ENCODE results near the gene A3GALT2. TPM values are rescaled to one million over a fixed set of nuclear protein-coding genes. Genes with fewer than 3 reads are reported as not detected.

A3GALT2 gene
- total and polyA plus RNA-seq, 9 of the 15 experiments (the other 6 are each of a cell fraction or from before 2014, with no cell fraction given), result not detected

DNA sequence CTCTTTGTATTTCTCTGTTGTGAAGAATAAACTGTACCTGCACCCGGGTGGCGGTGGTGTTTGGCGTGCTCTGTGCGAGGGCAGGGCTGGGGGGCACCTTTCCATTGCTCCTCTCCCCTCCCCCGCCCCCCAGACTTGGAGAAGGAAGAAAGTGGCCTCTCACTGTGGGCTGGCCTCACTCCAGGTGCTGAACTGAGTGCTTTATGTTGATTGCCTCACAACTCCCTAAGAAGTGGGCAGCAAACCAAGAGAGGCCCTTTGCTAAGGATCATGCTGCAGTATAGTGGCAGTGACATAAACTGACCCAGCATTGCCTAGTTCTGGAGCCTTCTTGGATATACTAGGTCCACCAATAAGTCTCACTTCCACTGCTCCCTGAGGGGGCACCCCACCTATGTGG lies 20.2 kb downstream of the A3GALT2 start:
- BruUV-seq (replicated peaks), result no TSS peak
- H3K36me3 ChIP-seq (ENCODE audit: control insufficient read depth, insufficient read depth, low read length), result no peaks in the 10 kb centered on the region
- TF ChIP-seq CEBPG (CRISPR knock-in tag; IDR thresholded peaks at IDR 0.05) (no peak), CEBPG (tag; conservative IDR thresholded peaks at IDR 0.05 in 1 of 2, IDR thresholded peaks at IDR 0.05 in 1 of 2) (peak in 1 of 2 experiments; percentile 42; a peak in 1 of 4 replicates), TGIF2 (CRISPR knock-in tag; IDR thresholded peaks at IDR 0.05) (no peak), KLF6 (CRISPR knock-in tag; IDR thresholded peaks at IDR 0.05; ENCODE audit: borderline replicate concordance) (no peak), PTBP1 (IDR thresholded peaks at IDR 0.05; ENCODE audit: low read depth, low read length) (no peak), ZNF830 (CRISPR knock-in tag; IDR thresholded peaks at IDR 0.05) (no peak)
- TF ChIP-seq, protein P1, sequence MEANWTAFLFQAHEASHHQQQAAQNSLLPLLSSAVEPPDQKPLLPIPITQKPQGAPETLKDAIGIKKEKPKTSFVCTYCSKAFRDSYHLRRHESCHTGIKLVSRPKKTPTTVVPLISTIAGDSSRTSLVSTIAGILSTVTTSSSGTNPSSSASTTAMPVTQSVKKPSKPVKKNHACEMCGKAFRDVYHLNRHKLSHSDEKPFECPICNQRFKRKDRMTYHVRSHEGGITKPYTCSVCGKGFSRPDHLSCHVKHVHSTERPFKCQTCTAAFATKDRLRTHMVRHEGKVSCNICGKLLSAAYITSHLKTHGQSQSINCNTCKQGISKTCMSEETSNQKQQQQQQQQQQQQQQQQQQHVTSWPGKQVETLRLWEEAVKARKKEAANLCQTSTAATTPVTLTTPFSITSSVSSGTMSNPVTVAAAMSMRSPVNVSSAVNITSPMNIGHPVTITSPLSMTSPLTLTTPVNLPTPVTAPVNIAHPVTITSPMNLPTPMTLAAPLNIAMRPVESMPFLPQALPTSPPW (CRISPR knock-in tag; IDR thresholded peaks at IDR 0.05), result peak; percentile 10; the same call in 1 of the 2 replicates
- TF ChIP-seq, protein P2, sequence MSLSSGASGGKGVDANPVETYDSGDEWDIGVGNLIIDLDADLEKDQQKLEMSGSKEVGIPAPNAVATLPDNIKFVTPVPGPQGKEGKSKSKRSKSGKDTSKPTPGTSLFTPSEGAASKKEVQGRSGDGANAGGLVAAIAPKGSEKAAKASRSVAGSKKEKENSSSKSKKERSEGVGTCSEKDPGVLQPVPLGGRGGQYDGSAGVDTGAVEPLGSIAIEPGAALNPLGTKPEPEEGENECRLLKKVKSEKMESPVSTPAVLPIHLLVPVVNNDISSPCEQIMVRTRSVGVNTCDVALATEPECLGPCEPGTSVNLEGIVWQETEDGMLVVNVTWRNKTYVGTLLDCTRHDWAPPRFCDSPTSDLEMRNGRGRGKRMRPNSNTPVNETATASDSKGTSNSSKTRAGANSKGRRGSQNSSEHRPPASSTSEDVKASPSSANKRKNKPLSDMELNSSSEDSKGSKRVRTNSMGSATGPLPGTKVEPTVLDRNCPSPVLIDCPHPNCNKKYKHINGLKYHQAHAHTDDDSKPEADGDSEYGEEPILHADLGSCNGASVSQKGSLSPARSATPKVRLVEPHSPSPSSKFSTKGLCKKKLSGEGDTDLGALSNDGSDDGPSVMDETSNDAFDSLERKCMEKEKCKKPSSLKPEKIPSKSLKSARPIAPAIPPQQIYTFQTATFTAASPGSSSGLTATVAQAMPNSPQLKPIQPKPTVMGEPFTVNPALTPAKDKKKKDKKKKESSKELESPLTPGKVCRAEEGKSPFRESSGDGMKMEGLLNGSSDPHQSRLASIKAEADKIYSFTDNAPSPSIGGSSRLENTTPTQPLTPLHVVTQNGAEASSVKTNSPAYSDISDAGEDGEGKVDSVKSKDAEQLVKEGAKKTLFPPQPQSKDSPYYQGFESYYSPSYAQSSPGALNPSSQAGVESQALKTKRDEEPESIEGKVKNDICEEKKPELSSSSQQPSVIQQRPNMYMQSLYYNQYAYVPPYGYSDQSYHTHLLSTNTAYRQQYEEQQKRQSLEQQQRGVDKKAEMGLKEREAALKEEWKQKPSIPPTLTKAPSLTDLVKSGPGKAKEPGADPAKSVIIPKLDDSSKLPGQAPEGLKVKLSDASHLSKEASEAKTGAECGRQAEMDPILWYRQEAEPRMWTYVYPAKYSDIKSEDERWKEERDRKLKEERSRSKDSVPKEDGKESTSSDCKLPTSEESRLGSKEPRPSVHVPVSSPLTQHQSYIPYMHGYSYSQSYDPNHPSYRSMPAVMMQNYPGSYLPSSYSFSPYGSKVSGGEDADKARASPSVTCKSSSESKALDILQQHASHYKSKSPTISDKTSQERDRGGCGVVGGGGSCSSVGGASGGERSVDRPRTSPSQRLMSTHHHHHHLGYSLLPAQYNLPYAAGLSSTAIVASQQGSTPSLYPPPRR (CRISPR knock-in tag; IDR thresholded peaks at IDR 0.05; ENCODE audit: borderline replicate concordance), result no peak
- no peak overlapping the region for H3K4me2 ChIP-seq (ENCODE audit: insufficient read depth, low read length)
- no peaks in the 10 kb centered on the region for H3K9me3 ChIP-seq (replicated peaks; ENCODE audit: control insufficient read depth, insufficient read depth, low read depth, low read length)
- H3K9ac ChIP-seq (ENCODE audit: insufficient read depth in 1 of 2, low read depth in 2 of 2, low read length in 2 of 2), result no peak overlapping the region
- H2AFZ ChIP-seq (ENCODE audit: low read depth, low read length), result no peak overlapping the region
- peaks cover 0 to 4% of the 10 kb centered on the region in 2 experiments; a peak in 1 of 5 replicates for H3K4me1 ChIP-seq (replicated peaks in 1 of 2; ENCODE audit: control insufficient read depth in 2 of 2, insufficient read depth in 2 of 2, low read length in 2 of 2)
- intact Hi-C loops (cut with micrococcal nuclease) (no loop called here), in situ Hi-C loops (cut with MboI) (no loop called here)
- no peaks in the 10 kb centered on the region for H4K20me1 ChIP-seq (replicated peaks; ENCODE audit: control insufficient read depth, insufficient read depth, low read length)
- CTCF ChIA-PET (ENCODE audit: low intra/inter-chr PET ratio), result no interaction called here
- H3K27ac ChIP-seq (ENCODE audit: extremely low read depth, low read depth, low read length), result no peak overlapping the region
- H3K27me3 ChIP-seq (ENCODE audit: control insufficient read depth in 2 of 2, insufficient read depth in 2 of 2, low read length in 2 of 2), result peaks cover 6 to 42% of the 10 kb centered on the region in 2 experiments; a peak in 4 of 5 replicates
- DNase-seq (ENCODE audit: extremely low read depth in 1 of 4, low spot score in 3 of 4), result no peak
- no peak for FAIRE-seq
- no peaks in the 10 kb centered on the region for H3K9me1 ChIP-seq (ENCODE audit: control insufficient read depth, insufficient read depth, low read length)
- no peak overlapping the region for H3K4me3 ChIP-seq
- POLR2A ChIA-PET, result interaction anchor here (0.6 kb wide), 3 partner anchors 64 to 155 kb away, joined by 3 to 5 read pairs (median 3); no protein-coding TSS in a partner anchor
- no peak for ATAC-seq
- H3K79me2 ChIP-seq (ENCODE audit: control insufficient read depth, insufficient read depth, low read length), result no peaks in the 10 kb centered on the region
- WGBS (ENCODE audit: insufficient coverage, low coverage, missing lambda C conversion rate), result 4% methylated on average over 5 of the region's 5 CpGs
